ENCODE measurements around the gene CACNG1. TPM values are rescaled to one million over a fixed set of nuclear protein-coding genes. Genes with fewer than 3 reads are reported as not detected.

The CACNG1 gene
- polyA plus RNA-seq, 1 of the 3 experiments (the other 2 are of a cell fraction): not detected

GRCh38 chr17:67046398-67046797 is 2.0 kb downstream of the CACNG1 start (continued):
- TF ChIP-seq FOXJ3 (CRISPR knock-in tag; IDR thresholded peaks at IDR 0.05): no peak

DNA sequence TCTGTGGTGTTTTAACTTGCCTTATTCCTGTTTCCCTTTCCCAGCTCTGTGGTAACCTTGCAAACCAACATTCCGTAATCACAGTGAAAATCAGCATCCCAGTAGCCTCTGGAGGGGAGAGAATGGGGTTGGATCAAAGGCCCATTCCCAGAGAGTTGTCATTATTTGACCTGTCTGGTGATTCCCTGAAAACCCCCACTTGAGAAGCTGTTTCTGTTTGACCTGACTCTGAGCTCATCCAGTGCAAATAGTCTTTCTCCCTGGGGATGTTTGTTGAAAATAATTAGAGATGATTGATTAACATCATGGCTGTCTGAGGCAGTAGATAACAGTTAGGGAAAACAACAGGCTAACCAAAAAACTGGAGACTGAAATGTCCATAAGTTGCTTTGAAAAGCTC is 3.0 kb downstream of the CACNG1 start:
- no peaks in the 10 kb centered on the region for H4K20me1 ChIP-seq (ENCODE audit: insufficient read depth)
- H3K4me1 ChIP-seq (ENCODE audit: control insufficient read depth in 1 of 2, insufficient read depth in 2 of 2, low read depth in 1 of 2, low read length in 1 of 2): peaks cover 0 to 3% of the 10 kb centered on the region in 2 experiments; a peak in 1 of 4 replicates
- no peaks in the 10 kb centered on the region for H3K9me2 ChIP-seq
- WGBS (ENCODE audit: low lambda C conversion rate): 6% methylated on average over 1 of the region's 1 CpG
- H3F3A ChIP-seq (replicated peaks; ENCODE audit: insufficient read depth): no peaks in the 10 kb centered on the region
- no peaks in the 10 kb centered on the region; the same call in 1 of the 2 replicates for H3K27me3 ChIP-seq (ENCODE audit: insufficient read depth)
- H3K36me3 ChIP-seq (replicated peaks in 1 of 2; ENCODE audit: control insufficient read depth in 1 of 2, insufficient read depth in 2 of 2, low read length in 1 of 2): no peaks in the 10 kb centered on the region
- no peaks in the 10 kb centered on the region for H3K79me2 ChIP-seq (ENCODE audit: insufficient read depth)
- TF ChIP-seq, protein P1, sequence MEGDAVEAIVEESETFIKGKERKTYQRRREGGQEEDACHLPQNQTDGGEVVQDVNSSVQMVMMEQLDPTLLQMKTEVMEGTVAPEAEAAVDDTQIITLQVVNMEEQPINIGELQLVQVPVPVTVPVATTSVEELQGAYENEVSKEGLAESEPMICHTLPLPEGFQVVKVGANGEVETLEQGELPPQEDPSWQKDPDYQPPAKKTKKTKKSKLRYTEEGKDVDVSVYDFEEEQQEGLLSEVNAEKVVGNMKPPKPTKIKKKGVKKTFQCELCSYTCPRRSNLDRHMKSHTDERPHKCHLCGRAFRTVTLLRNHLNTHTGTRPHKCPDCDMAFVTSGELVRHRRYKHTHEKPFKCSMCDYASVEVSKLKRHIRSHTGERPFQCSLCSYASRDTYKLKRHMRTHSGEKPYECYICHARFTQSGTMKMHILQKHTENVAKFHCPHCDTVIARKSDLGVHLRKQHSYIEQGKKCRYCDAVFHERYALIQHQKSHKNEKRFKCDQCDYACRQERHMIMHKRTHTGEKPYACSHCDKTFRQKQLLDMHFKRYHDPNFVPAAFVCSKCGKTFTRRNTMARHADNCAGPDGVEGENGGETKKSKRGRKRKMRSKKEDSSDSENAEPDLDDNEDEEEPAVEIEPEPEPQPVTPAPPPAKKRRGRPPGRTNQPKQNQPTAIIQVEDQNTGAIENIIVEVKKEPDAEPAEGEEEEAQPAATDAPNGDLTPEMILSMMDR (IDR thresholded peaks at IDR 0.05): no peak
- no peak for TF ChIP-seq SMC3 (IDR thresholded peaks at IDR 0.05; ENCODE audit: low read depth, low read length)
- TF ChIP-seq MEF2A (IDR thresholded peaks at IDR 0.05; ENCODE audit: borderline replicate concordance, low read depth): no peak
- TF ChIP-seq YY1 (IDR thresholded peaks at IDR 0.05; ENCODE audit: low read depth): no peak
- no peak for TF ChIP-seq FOXM1 (IDR thresholded peaks at IDR 0.05; ENCODE audit: low read depth)
- TF ChIP-seq GABPA (IDR thresholded peaks at IDR 0.05; ENCODE audit: low read depth): no peak
- no peak for TF ChIP-seq NRF1 (IDR thresholded peaks at IDR 0.05; ENCODE audit: low read depth, low read length)
- no peak overlapping the region for H3K9ac ChIP-seq
- CTCF ChIA-PET: interaction anchor here (0.7 kb wide), 1 partner anchor 845 kb away, joined by 3 read pairs; no protein-coding TSS in a partner anchor
- H3K9me3 ChIP-seq: peaks cover 9% of the 10 kb centered on the region
- no peak overlapping the region; a peak in 1 of 4 replicates for H3K4me3 ChIP-seq (ENCODE audit: low read depth in 2 of 2, low read length in 1 of 2)
- DNase-seq: no peak
- H3K27ac ChIP-seq (ENCODE audit: low read depth in 2 of 2, low read length in 1 of 2): no peak overlapping the region
- no peak overlapping the region for H2AFZ ChIP-seq (ENCODE audit: low read depth)
- no peak overlapping the region for H3K4me2 ChIP-seq
- POLR2A ChIA-PET: no interaction called here

DNA sequence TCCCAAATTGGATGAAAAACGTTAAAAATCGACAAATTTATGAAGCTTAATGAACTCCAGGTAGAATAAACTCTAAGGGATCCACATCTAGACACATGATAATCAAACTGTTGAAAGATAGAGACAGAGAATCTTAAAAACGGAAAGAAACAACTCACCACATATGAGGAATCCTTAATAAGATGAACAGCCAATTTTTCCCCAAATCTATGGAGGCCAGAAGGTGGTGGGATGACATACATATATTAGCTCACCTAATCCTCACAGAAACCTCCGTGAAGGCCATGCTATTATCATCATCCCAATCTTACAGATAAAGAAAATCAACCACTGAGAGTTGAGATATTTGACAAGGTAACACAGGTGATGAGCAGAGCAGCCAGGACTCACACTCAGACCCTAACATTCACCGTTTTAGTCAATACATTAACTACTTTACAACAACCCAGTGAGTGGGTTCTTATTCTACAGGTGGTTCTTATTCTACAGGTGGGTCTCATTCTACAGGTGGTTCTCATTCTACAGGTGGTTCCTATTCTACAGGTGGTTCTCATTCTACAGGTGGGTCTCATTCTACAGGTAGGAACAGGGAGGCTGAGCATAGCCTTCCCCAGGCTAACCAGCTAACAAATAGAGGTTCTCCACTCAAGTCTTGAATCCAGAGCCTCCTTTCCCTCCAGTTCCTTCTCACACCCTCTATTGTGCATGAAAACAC is 4.8 kb downstream of the CACNG1 start:
- peaks cover 9% of the 10 kb centered on the region for H3K9me3 ChIP-seq
- ChIA-PET POLR2A (interaction anchor here (0.6 kb wide), 1 partner anchor 78 kb away, joined by 3 read pairs; no protein-coding TSS in a partner anchor), CTCF (no interaction called here)
- TF ChIP-seq SIN3A (IDR thresholded peaks at IDR 0.05; ENCODE audit: borderline replicate concordance, low read depth, low read length): no peak
- TF ChIP-seq RAD21 (IDR thresholded peaks at IDR 0.05; ENCODE audit: low read length): no peak
- no peak for TF ChIP-seq SMC3 (IDR thresholded peaks at IDR 0.05; ENCODE audit: low read depth, low read length)
- no peak for TF ChIP-seq GABPA (IDR thresholded peaks at IDR 0.05; ENCODE audit: low read depth)
- TF ChIP-seq, protein P2, sequence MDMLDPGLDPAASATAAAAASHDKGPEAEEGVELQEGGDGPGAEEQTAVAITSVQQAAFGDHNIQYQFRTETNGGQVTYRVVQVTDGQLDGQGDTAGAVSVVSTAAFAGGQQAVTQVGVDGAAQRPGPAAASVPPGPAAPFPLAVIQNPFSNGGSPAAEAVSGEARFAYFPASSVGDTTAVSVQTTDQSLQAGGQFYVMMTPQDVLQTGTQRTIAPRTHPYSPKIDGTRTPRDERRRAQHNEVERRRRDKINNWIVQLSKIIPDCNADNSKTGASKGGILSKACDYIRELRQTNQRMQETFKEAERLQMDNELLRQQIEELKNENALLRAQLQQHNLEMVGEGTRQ (IDR thresholded peaks at IDR 0.05; ENCODE audit: borderline replicate concordance, low read depth, low read length): no peak
- no peak for TF ChIP-seq FOXM1 (IDR thresholded peaks at IDR 0.05; ENCODE audit: low read depth)
- no peak for TF ChIP-seq EP300 (IDR thresholded peaks at IDR 0.05; ENCODE audit: borderline replicate concordance in 1 of 2, low read depth in 1 of 2, low read length in 1 of 2)
- no peak for TF ChIP-seq GATA2 (CRISPR knock-in tag; IDR thresholded peaks at IDR 0.05)
- TF ChIP-seq RFX5 (IDR thresholded peaks at IDR 0.05; ENCODE audit: low read length): no peak
- TF ChIP-seq NFIC (IDR thresholded peaks at IDR 0.05; ENCODE audit: borderline replicate concordance): no peak
- H3K9ac ChIP-seq: no peak overlapping the region
- no peaks in the 10 kb centered on the region for H4K20me1 ChIP-seq (ENCODE audit: insufficient read depth)
- H3K4me1 ChIP-seq (ENCODE audit: control insufficient read depth in 1 of 2, insufficient read depth in 2 of 2, low read depth in 1 of 2, low read length in 1 of 2): peaks cover 0 to 3% of the 10 kb centered on the region in 2 experiments; a peak in 1 of 4 replicates
- H3K9me2 ChIP-seq: no peaks in the 10 kb centered on the region
- H3K27me3 ChIP-seq (ENCODE audit: insufficient read depth): no peaks in the 10 kb centered on the region; the same call in 1 of the 2 replicates
- no peaks in the 10 kb centered on the region for H3F3A ChIP-seq (replicated peaks; ENCODE audit: insufficient read depth)
- peak; percentile 41 for DNase-seq
- 22% methylated on average over 5 of the region's 5 CpGs for WGBS (ENCODE audit: low lambda C conversion rate)
- no peak overlapping the region for H2AFZ ChIP-seq (ENCODE audit: low read depth)
- no peak overlapping the region for H3K4me2 ChIP-seq
- no peaks in the 10 kb centered on the region for H3K36me3 ChIP-seq (replicated peaks in 1 of 2; ENCODE audit: control insufficient read depth in 1 of 2, insufficient read depth in 2 of 2, low read length in 1 of 2)
- H3K4me3 ChIP-seq (ENCODE audit: low read depth in 2 of 2, low read length in 1 of 2): no peak overlapping the region; a peak in 1 of 4 replicates
- H3K27ac ChIP-seq (ENCODE audit: low read depth in 2 of 2, low read length in 1 of 2): no peak overlapping the region
- no peaks in the 10 kb centered on the region for H3K79me2 ChIP-seq (ENCODE audit: insufficient read depth)
